Activated naive CD8-positive, alpha-beta T cell treated with anti-CD3 and anti-CD28 coated beads, Interleukin-2, amount 50 U/mL, for 16 hours (primary cell): ENCODE measurements around the gene IMPACT.

Experiments
- DNase-seq: peaks from one replicate; pipeline ENCODE4 v3.0.0-alpha.2; 2020; ENCODE audit warnings: low read depth, low spot score

IMPACT gene

GRCh38 chr18:24475926-24476589 is 49.6 kb downstream of the IMPACT start:
- DNase-seq, result no peak

- no peak for DNase-seq
Observed at GRCh38 chr18:24479371-24479770, 52.9 kb downstream of the IMPACT start.

GRCh38 chr18:24482821-24483220 is 56.4 kb downstream of the IMPACT start:
- no peak for DNase-seq

GRCh38 chr18:24485681-24486080 is 59.2 kb downstream of the IMPACT start:
- no peak for DNase-seq

GRCh38 chr18:24486684-24487083 is 60.2 kb downstream of the IMPACT start:
- no peak for DNase-seq

- no peak for DNase-seq
Observed at GRCh38 chr18:24488824-24489493, 62.5 kb downstream of the IMPACT start.

- DNase-seq, result no peak
Observed at GRCh38 chr18:24490539-24490938, 64.1 kb downstream of the IMPACT start.

GRCh38 chr18:24491927-24492834 is 65.7 kb downstream of the IMPACT start:
- no peak for DNase-seq

GRCh38 chr18:24494586-24494985 is 68.1 kb downstream of the IMPACT start:
- DNase-seq, result no peak

- DNase-seq, result no peak
Observed at GRCh38 chr18:24497031-24497754, 70.7 kb downstream of the IMPACT start.

GRCh38 chr18:24499814-24500213 is 73.3 kb downstream of the IMPACT start:
- no peak for DNase-seq

- no peak for DNase-seq
Observed at GRCh38 chr18:24500217-24500616, 73.7 kb downstream of the IMPACT start.

- DNase-seq, result no peak
Observed at GRCh38 chr18:24500766-24501165, 74.3 kb downstream of the IMPACT start.

GRCh38 chr18:24502667-24503523 is 76.4 kb downstream of the IMPACT start:
- no peak for DNase-seq
